Transverse colon (tissue), 4 donors: ENCODE data around the gene CHMP4A. TPM values are rescaled to one million over a fixed set of nuclear protein-coding genes. Genes with fewer than 3 reads are reported as not detected.

Experiments used
- DNase-seq: peaks from one replicate; pipeline ENCODE4 v3.0.0-alpha.2; 2019
- H3K27ac ChIP-seq, 4 donors: fragments of 200-600 bp; sonication (generic); 2 replicates each; pipeline ENCODE4 v1.5.1; 2016 to 2018; ENCODE audit warnings: inconsistent platforms in 4 of 4
- H3K27me3 ChIP-seq: fragments of 200-600 bp; sonication (generic); 2 replicates; pipeline ENCODE4 v1.5.1; 2017; ENCODE audit warnings: inconsistent platforms
- H3K36me3 ChIP-seq, 4 donors: fragments of 200-600 bp; sonication (generic); 2 replicates each; pipeline ENCODE4 v1.5.1; 2017 to 2019; ENCODE audit warnings: inconsistent platforms in 4 of 4
- H3K4me1 ChIP-seq, 4 donors: fragments of 200-600 bp; sonication (generic); 2 replicates each; pipeline ENCODE4 v1.5.1; 2017 to 2020; ENCODE audit warnings: inconsistent platforms in 4 of 4
- H3K4me3 ChIP-seq, 4 donors: fragments of 200-600 bp; sonication (generic); 1 replicate in 1 of 4; 2 replicates in 3 of 4; pipeline versions ENCODE4 v1.5.1 to v1.6.1; 2017 to 2019; ENCODE audit warnings: inconsistent platforms in 4 of 4
- H3K9me3 ChIP-seq, 2 donors: fragments of 200-600 bp; sonication (generic); 2 replicates each; pipeline ENCODE4 v1.5.1; 2017 to 2019; ENCODE audit warnings: inconsistent platforms in 2 of 2
- EP300 ChIP-seq: sonication (generic); formaldehyde crosslinking; IDR thresholded peaks from one replicate; pipeline ENCODE4 v1.6.1; 2017; ENCODE audit warnings: antibody characterized with exemption, low read depth
- POLR2A ChIP-seq: fragments of 450-650 bp; IDR thresholded peaks from one replicate; pipeline ENCODE4 v1.6.1; 2016; ENCODE audit warnings: antibody characterized with exemption, mild to moderate bottlenecking, moderate library complexity
- POLR2AphosphoS5 ChIP-seq, 3 donors: sonication (generic); formaldehyde crosslinking; IDR thresholded peaks; one replicate each; pipeline ENCODE4 v1.6.1; 2016; ENCODE audit warnings: antibody characterized with exemption in 3 of 3
- WGBS, 2 donors: methylation state at CpG; one replicate each; pipeline ENCODE4 v1.1.5; 2018; ENCODE audit warnings: low coverage in 1 of 2; 5-methylcytosine and 5-hydroxymethylcytosine counted together
- in situ Hi-C, 4 donors: fragments of 200-750 bp; cut with MboI; loops; one replicate each; pipeline versions ENCODE4 v1.15.0 to v1.15.1; 2017; ENCODE audit warnings: low sequenced_read_pairs in 3 of 4, low pct_ligation_motif_present in 1 of 4, low pct_unique_long_range_greater_than_20kb in 1 of 4
- intact Hi-C: fragments of 100-400 bp; cut with DNase I; formaldehyde crosslinking; loops from one replicate; pipeline ENCODE4 v1.15.1; 2023; ENCODE audit warnings: low total_unique reads
- total RNA-seq, 4 donors: library from RNA; depleted of rRNA; stranded (reverse); fragments of >200 nt; gene quantifications; one replicate each; pipeline ENCODE4 v1.1.0, GENCODE V29; 2016
- TF ChIP-seq, protein P1 (sequence below), 5 experiments: fragments of 200-600 bp in 3 of 5; fragments of 450-650 bp in 2 of 5; sonication (generic) in 3 of 5; IDR thresholded peaks; 1 replicate in 2 of 5; 2 replicates in 3 of 5; pipeline ENCODE4 v1.5.1; 2016 to 2017; ENCODE audit warnings: antibody characterized with exemption in 5 of 5, inconsistent platforms in 3 of 5, mild to moderate bottlenecking in 2 of 5, moderate library complexity in 1 of 5

Gene CHMP4A
- total RNA-seq, 4 donors from 2014 or later: 7.0 to 81.3 (median 59.0) TPM

DNA sequence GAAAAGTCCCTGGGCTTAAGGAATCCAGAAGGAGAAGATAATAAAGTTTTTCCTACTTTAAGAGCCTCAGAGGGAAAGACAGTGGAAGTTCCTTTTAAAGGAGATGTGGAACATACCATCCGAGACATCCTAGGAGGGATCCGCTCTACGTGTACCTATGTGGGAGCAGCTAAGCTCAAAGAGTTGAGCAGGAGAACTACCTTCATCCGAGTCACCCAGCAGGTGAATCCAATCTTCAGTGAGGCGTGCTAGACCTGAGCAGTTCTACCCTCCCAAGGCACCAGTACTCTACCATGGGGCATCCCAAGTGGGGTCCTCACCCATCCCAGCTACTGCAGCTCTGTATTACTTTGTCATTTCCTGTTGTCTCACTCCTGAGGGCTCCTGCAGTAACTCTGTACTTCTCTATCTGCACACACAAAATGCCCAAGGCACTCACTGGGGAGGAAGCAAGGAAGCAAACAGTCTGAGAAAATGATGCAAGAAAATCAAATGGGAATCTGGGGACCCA is 25.3 kb upstream of the CHMP4A start:
- 90 to 92% methylated on average over 3 to 5 of the region's 5 CpGs for WGBS, 2 donors
- H3K4me3 ChIP-seq: no peak overlapping the region
- no peaks in the 10 kb centered on the region for H3K9me3 ChIP-seq
- TF ChIP-seq POLR2AphosphoS5 (IDR thresholded peaks at IDR 0.05) (no peak), POLR2A (no peak), EP300 (no peak)
- TF ChIP-seq, protein P1, sequence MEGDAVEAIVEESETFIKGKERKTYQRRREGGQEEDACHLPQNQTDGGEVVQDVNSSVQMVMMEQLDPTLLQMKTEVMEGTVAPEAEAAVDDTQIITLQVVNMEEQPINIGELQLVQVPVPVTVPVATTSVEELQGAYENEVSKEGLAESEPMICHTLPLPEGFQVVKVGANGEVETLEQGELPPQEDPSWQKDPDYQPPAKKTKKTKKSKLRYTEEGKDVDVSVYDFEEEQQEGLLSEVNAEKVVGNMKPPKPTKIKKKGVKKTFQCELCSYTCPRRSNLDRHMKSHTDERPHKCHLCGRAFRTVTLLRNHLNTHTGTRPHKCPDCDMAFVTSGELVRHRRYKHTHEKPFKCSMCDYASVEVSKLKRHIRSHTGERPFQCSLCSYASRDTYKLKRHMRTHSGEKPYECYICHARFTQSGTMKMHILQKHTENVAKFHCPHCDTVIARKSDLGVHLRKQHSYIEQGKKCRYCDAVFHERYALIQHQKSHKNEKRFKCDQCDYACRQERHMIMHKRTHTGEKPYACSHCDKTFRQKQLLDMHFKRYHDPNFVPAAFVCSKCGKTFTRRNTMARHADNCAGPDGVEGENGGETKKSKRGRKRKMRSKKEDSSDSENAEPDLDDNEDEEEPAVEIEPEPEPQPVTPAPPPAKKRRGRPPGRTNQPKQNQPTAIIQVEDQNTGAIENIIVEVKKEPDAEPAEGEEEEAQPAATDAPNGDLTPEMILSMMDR (IDR thresholded peaks at IDR 0.05): no peak
- H3K27me3 ChIP-seq: no peaks in the 10 kb centered on the region
- H3K27ac ChIP-seq: no peak overlapping the region
- DNase-seq: no peak
- peaks cover 0 to 35% (median 13%) of the 10 kb centered on the region in 4 donors for H3K36me3 ChIP-seq
- intact Hi-C loops: no loop called here
- in situ Hi-C loops: loop anchor here in 3 of 4 donors (25.0 kb wide), 1 partner anchor 199 kb away; the partner anchor contains the start of genes CBLN3 (in 3 of the 3), KHNYN (in 3 of the 3) and SDR39U1 (in 3 of the 3)
- H3K4me1 ChIP-seq: peaks cover 31 to 47% (median 32%) of the 10 kb centered on the region in 4 donors

DNA sequence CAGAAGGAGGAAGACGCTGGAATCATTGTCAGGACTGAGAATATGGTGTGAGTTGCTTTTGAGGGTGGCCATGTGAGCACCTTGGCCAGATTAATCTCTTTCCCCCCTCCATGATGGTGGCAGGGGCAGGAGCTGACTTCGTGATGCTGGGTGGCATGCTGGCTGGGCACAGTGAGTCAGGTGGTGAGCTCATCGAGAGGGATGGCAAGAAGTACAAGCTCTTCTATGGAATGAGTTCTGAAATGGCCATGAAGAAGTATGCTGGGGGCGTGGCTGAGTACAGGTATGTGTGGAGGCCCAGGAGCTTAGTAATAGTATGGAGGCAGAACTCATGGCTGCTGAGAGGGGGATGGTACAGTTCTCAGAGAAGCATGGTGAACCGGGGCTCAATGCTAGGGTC is 24.8 kb upstream of the CHMP4A start:
- no peaks in the 10 kb centered on the region for H3K9me3 ChIP-seq
- WGBS, 2 donors: 78 to 87% methylated on average over 4 to 5 of the region's 5 CpGs
- no peak overlapping the region for H3K4me3 ChIP-seq
- H3K27ac ChIP-seq: no peak overlapping the region
- in situ Hi-C loops (loop anchor here in 3 of 4 donors (25.0 kb wide), 1 partner anchor 199 kb away; the partner anchor contains the start of genes CBLN3 (in 3 of the 3), KHNYN (in 3 of the 3) and SDR39U1 (in 3 of the 3)), intact Hi-C loops (no loop called here)
- H3K4me1 ChIP-seq: peaks cover 33 to 47% (median 34%) of the 10 kb centered on the region in 4 donors
- no peak for DNase-seq
- no peaks in the 10 kb centered on the region for H3K27me3 ChIP-seq
- peaks cover 0 to 35% (median 13%) of the 10 kb centered on the region in 4 donors for H3K36me3 ChIP-seq
- no peak for TF ChIP-seq POLR2AphosphoS5 (IDR thresholded peaks at IDR 0.05)
- TF ChIP-seq, protein P1 (IDR thresholded peaks at IDR 0.05): no peak
- no peak for TF ChIP-seq POLR2A
- no peak for TF ChIP-seq EP300

DNA sequence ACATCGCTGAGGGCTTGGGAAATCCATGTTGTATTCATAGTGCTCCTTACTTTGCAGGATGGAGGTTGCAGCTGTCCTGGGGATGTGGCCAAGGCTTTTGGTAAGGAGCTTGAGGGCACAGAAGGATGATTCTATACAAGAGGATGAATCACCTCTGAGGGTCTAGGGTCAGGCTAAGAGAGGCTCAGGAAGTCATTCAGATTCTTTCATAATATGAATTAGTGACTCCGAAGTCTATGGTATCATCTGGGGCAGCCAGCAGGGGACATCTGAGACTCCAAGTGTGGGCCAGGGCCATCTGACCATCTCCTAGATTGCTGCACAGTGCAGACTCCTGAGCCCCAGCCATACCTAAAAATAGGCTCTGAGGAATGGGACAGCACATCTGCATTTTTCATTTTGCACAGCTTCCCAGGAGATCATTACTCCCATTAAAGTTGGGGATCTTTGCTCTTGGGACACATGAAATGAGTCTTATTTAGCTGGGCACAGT is 24.2 kb upstream of the CHMP4A start:
- H3K27me3 ChIP-seq: no peaks in the 10 kb centered on the region
- in situ Hi-C loops (loop anchor here in 3 of 4 donors (25.0 kb wide), 1 partner anchor 200 kb away; the partner anchor contains the start of genes CBLN3 (in 3 of the 3), KHNYN (in 3 of the 3) and SDR39U1 (in 3 of the 3)), intact Hi-C loops (no loop called here)
- peaks cover 33 to 48% (median 35%) of the 10 kb centered on the region in 4 donors for H3K4me1 ChIP-seq
- no peaks in the 10 kb centered on the region for H3K9me3 ChIP-seq
- H3K4me3 ChIP-seq: no peak overlapping the region
- no peak for DNase-seq
- H3K36me3 ChIP-seq: peaks cover 0 to 35% (median 13%) of the 10 kb centered on the region in 4 donors
- H3K27ac ChIP-seq: no peak overlapping the region
- 100% methylated on average over 2 of the region's 2 CpGs; no CpG with 5 or more reads in 1 of the 2 donors for WGBS, 2 donors
- TF ChIP-seq EP300: no peak
- TF ChIP-seq, protein P1 (IDR thresholded peaks at IDR 0.05): no peak

DNA sequence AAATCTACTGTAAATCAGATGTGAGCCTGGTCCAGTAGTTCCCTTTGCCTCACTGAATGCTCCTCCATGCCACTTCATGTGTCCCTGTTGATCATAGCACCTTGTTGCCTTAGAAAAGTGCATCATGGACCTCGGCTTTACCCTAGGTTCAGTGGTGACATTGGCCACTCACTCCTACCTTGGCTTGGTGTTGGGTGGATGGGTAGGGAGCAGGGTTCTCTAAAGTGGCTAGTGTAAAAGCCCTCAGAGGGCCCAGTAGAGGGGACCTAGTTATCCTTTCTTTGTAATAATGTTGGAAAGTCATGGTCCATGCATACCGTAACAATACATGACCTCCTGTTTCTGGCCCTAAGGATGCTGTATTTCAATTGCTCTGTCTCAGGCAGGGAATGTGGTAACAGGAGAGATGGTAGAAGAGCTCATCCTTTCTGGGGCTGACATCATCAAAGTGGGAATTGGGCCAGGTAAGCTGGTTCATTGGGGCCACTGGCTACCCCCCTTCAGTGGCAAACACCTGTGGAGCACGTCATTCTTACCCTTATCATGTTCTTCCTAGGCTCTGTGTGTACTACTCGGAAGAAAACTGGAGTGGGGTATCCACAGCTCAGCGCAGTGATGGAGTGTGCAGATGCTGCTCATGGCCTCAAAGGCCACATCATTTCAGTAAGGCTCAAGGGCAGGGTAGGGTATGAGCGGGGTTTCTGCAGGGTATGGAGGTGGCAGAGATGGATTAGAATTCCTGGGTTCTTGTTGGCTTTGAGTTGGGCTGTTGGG is 23.6 kb upstream of the CHMP4A start:
- H3K4me1 ChIP-seq: peaks cover 33 to 48% (median 34%) of the 10 kb centered on the region in 4 donors
- 94% methylated on average over 6 of the region's 6 CpGs; no CpG with 5 or more reads in 1 of the 2 donors for WGBS, 2 donors
- H3K9me3 ChIP-seq: no peaks in the 10 kb centered on the region
- H3K27ac ChIP-seq: no peak overlapping the region
- no peak for DNase-seq
- no peak for TF ChIP-seq POLR2A
- TF ChIP-seq EP300: no peak
- TF ChIP-seq, protein P1 (IDR thresholded peaks at IDR 0.05): no peak
- TF ChIP-seq POLR2AphosphoS5 (IDR thresholded peaks at IDR 0.05): no peak
- H3K27me3 ChIP-seq: no peaks in the 10 kb centered on the region
- no peak overlapping the region for H3K4me3 ChIP-seq
- in situ Hi-C loops (loop anchor here in 3 of 4 donors (25.0 kb wide), 1 partner anchor 200 kb away; the partner anchor contains the start of genes CBLN3 (in 3 of the 3), KHNYN (in 3 of the 3) and SDR39U1 (in 3 of the 3)), intact Hi-C loops (no loop called here)
- H3K36me3 ChIP-seq: peaks cover 0 to 35% (median 13%) of the 10 kb centered on the region in 4 donors
